ENCODE results near the gene CLDN9.

Gene CLDN9

DNA sequence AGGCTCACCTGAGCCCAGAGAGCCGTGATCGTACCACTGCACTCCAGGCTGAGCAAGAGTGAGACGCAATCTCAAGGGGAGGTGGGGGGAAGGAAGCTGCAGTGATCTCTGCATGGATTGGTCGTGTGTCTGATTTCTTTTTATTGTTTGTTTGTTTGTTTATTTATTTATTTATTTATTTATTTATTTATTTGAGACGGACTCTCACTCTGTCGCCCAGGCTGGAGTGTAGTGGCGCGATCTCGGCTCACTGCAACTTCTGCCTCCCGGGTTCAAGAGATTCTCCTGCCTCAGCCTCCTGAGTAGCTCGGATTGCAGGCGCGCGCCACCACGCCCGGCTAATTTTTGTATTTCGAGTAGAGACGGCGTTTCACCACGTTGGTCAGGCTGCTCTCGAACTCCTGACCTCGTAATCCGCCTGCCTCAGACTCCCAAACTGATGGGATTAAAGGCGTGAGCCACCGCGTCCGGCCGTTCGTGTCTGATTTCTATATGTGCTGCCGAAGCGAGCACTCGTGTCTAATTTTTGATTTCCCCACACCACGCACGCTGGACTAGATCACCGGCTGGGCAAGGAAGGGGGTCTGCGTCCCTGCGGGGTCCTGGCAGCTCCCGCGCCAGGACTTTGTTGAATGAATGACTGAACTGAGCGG, 7.0 kb downstream of the CLDN9 start:
- DNase-seq (ENCODE audit: low spot score): no peak

DNA sequence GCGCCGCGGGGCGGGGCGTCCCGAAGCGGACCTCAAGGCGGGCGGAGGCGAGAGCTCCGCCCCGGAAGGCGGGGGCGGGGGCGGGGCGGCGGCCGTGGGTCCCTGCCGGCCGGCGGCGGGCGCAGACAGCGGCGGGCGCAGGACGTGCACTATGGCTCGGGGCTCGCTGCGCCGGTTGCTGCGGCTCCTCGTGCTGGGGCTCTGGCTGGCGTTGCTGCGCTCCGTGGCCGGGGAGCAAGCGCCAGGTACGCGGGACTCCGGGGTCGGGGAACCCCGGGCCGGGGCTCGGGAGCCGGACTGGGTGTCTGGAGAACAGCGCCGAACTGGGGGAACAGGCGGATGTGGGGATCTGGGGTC, 7.5 kb downstream of the CLDN9 start, which contains the start of gene TNFRSF12A:
TNFRSF12A (plus strand) TSS at position 122 of the 357 bp plus-strand sequence; CDS start at position 152, 30 bp downstream.
- DNase-seq (ENCODE audit: low spot score): peak; percentile 87

DNA sequence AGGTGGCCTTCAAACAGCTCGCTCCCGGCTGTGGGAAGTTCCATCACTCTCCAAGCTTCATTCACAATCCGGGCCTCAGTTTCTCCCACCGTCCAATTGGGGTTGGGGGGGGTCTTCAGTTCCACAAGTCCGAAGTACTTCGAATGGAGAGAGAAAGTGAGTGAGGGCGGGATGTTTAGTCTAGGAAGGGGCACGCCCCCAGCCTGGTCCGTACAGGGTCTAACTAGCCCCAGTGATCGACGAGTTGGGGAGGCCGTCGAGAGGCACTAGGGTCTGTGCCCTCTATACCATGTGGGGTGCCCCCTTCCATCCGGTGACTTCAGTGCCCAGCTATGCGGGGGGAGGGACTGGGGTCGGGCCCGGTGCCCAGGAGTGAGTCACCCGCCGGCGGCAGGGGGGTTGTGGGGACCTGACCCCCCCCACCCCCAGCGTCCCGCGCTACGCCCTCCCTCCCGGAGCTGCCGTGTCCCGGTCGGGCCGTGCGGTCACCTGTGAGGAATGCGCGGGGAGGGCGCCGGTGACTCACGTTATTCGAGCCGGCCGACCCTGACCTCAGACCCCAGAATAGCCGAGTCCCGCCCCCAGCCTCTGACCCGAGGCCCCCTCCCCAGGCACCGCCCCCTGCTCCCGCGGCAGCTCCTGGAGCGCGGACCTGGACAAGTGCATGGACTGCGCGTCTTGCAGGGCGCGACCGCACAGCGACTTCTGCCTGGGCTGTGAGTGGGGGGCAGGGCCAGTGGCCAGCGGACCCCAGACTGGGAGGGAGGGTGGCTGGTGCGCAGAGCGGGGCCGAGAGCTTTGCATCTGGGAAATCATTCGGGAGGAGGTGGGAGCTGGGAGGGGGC, 8.1 kb downstream of the CLDN9 start:
- peak; percentile 93 for DNase-seq (ENCODE audit: low spot score)

DNA sequence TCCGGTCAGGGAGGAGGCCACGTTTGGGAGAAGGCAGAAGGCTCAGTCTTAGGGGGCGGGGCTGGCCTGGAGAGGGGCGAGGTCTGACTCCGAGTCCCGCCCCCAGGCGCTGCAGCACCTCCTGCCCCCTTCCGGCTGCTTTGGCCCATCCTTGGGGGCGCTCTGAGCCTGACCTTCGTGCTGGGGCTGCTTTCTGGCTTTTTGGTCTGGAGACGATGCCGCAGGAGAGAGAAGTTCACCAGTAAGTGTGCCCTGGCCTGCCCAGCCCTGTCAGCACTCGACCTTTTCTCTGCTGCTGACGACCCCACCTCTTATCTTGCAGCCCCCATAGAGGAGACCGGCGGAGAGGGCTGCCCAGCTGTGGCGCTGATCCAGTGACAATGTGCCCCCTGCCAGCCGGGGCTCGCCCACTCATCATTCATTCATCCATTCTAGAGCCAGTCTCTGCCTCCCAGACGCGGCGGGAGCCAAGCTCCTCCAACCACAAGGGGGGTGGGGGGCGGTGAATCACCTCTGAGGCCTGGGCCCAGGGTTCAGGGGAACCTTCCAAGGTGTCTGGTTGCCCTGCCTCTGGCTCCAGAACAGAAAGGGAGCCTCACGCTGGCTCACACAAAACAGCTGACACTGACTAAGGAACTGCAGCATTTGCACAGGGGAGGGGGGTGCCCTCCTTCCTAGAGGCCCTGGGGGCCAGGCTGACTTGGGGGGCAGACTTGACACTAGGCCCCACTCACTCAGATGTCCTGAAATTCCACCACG, 8.9 kb downstream of the CLDN9 start:
- no peak for DNase-seq (ENCODE audit: low spot score)

DNA sequence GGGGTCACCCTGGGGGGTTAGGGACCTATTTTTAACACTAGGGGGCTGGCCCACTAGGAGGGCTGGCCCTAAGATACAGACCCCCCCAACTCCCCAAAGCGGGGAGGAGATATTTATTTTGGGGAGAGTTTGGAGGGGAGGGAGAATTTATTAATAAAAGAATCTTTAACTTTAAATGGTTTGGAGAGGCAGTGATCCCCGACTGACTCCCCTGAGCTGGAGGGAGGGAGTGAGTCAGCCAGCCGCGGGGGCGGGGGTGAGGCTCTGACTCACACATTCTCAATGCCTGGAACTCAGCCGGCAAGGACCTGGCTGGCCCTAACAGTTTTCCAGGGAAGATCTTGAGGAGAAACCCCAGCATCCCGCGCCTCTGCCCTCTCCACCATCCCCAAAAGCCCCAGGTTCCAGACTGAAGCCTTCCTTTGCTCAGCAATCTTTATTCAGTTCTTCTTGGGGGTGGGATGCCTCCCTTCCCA, 9.5 kb downstream of the CLDN9 start:
- DNase-seq (ENCODE audit: low spot score): peak; percentile 79

DNA sequence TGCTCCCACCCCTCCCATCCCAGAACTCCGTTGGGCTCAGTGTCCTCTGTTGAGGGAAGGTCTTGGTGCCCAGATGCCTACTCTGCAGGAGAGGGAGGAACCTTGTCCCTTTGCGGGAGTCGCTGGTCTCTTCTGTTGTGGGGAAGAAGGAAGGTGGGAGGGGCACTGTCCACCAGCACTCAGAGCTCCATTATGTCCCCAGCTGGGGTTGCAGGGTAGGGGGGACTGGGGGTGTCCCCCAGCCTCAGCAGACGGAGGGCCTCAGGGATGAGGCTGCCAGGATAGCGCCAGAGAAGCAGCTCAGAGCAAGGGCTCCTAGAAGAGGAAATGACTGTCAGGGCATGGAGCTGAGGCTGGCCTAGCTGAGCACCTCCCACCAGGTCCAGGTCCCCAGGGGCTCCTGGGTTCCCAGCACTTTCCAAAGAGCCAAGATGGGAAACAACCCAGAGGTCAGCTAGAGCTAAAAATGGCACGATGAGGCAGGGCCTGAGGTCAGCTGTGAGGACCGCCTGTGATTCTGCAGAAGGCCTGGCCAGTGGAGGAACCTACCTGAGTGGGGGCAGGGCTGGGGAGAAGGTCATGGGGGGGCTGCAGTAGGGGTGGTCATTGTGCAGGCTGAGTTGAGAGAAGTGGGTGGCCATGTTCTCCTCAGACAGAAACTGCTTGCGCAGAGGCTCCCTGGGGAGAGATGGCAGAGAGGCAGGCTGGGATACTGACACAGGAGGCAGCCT, 10.1 kb downstream of the CLDN9 start:
- no peak for DNase-seq (ENCODE audit: low spot score)

DNA sequence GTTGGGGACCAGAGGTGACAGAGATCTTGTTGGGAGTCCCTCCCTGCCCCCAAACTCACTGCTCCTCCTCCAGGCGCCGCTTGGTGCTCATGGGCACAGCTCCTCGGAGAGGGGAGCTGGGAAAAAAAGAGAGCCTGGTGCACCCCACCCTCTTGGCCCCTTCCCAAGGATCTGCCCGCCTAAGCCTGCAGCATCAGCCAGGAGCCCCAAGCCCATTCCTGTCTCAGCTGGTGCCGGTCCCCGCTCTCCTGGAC, 10.6 kb downstream of the CLDN9 start:
- no peak for DNase-seq (ENCODE audit: low spot score)

DNA sequence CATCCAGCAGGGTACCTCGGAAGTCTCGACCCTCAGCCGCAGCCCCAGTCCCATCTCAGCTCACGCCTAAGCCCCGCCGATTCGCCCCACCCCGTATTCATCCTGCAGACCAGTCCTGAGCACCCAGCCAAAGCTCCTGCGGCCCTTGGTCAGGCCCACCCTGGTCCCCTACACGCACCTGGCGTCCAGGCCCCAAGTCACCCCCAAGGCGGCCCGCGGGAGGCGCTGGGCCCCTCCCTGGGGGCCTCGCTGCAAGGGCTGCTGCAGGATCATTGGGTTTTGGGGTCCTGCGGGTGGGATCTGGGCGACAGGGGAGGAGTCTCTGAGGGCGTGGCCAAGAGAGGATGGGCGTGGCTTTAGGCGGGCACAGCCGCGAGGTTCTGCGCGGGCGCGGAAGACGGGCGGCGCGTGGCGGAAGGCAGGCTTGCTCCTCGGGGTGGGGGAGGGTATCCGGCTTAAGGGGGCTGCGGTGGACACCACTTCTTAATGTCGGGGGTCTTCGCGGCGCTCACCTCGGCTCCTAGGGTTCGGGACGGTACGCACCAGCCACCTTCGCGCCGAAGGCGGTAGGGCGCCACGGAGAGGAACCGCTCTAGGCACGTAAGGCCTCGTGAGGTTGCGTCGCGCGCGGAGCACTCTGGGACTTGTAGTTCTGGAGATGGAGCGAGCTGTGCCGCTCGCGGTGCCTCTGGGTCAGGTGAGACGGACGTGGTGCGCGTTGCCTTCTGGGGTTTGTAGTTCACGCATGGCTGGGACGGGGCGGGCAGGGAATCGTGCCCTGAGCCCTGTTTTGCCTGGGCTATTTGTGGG, 11.2 kb downstream of the CLDN9 start, which contains the start of the genes HCFC1R1 and THOC6:
HCFC1R1 (minus strand) TSS at position 274 of the 810 bp plus-strand sequence; CDS start at position 273, 1 bp downstream.
THOC6 (plus strand) TSS at position 367 of the 810 bp plus-strand sequence; CDS start at position 659, 292 bp downstream.
- peak; percentile 97 for DNase-seq (ENCODE audit: low spot score)

DNA sequence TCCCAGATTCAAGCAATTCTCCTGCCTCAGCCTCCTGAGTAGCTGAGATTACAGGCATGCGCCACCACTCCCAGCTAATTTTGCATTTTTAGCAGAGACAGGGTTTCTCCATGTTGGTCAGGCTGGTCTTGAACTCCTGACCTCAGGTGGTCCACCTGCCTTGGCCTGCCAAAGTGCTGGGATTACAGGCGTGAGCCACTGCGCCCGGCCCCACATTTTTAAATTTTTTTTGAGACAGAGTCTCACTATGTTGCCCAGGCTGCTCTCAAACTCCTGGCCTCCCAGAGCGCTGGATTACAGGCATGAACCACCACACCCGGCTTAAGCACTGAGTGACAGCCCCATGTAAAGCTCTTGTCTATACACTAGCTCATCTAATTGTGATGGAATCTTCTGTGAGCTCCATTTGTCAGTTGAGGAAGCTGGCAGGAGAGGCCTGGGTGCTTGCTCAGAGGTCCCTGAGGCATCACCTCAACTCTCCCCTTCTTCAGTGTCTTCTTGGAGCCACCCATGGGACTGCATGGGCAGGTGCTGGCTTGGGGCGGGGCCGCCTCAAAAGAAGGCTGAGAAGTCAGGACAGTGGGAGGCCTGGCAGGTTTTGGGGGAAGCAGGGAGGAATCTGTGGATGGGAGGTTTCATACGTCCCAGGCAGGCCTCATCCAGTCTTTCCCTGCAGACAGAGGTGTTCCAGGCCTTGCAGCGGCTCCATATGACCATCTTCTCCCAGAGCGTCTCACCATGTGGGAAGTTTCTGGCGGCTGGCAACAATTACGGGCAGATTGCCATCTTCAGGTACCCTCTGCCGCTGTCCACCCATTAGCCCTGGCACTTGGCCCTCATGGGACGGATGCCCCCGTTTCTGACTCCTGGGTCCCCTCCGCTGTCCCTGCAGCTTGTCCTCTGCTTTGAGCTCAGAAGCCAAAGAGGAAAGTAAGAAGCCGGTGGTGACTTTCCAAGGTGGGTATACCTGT, 12.6 kb downstream of the CLDN9 start:
- no peak for DNase-seq (ENCODE audit: low spot score)

DNA sequence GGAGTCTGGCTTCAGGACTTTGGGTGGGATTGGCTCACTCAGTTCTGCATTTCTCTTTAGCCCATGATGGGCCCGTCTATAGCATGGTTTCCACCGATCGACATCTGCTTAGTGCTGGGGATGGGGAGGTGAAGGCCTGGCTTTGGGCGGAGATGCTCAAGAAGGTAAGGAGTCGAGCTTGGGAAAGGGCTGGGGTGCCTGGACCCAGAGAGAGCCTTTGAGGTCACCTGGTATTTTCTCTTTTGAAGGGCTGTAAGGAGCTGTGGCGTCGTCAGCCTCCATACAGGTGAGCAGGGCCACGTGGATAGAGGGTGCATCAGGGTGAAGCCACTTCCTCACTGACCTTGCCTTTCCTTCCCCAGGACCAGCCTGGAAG, 13.3 kb downstream of the CLDN9 start:
- no peak for DNase-seq (ENCODE audit: low spot score)

DNA sequence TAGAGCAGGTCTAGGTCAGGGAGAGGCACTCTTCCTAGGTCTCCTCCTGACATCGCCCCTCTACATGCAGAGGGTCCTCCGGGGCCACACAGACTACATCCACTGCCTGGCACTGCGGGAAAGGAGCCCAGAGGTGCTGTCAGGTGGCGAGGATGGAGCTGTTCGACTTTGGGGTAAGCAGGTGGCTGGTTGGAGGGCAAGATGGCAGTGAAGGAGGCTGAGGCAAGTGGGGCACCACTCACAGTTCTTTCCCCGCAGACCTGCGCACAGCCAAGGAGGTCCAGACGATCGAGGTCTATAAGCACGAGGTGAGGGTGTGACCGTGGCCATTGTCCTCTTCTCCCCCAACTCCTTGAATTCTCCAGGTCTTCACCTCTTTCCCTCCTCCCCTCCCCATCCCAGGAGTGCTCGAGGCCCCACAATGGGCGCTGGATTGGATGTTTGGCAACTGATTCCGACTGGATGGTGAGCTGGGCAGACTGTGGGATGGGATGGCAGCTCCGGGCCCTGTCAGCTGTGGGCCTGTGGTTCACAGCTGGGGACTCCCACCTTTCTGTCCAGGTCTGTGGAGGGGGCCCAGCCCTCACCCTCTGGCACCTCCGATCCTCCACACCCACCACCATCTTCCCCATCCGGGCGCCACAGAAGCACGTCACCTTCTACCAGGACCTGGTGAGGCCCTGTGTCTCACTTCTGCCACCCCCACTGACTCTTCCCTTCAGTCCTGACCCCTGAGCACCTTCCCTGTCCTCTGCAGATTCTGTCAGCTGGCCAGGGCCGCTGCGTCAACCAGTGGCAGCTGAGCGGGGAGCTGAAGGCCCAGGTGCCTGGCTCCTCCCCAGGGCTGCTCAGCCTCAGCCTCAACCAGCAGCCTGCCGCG, 14.1 kb downstream of the CLDN9 start:
- no peak for DNase-seq (ENCODE audit: low spot score)

DNA sequence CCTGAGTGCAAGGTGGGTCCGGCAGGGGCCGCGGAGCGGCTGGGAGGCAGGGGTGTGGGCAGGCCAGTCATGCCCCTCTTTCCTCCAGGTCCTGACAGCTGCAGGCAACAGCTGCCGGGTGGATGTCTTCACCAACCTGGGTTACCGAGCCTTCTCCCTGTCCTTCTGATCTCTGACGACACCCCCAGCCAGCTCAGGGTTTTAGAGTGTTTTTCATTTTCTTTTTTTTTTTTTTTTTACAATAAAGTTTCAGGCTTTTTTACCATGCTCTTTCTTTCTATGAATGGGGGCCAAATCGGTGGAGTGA, 14.7 kb downstream of the CLDN9 start:
- DNase-seq (ENCODE audit: low spot score): no peak

DNA sequence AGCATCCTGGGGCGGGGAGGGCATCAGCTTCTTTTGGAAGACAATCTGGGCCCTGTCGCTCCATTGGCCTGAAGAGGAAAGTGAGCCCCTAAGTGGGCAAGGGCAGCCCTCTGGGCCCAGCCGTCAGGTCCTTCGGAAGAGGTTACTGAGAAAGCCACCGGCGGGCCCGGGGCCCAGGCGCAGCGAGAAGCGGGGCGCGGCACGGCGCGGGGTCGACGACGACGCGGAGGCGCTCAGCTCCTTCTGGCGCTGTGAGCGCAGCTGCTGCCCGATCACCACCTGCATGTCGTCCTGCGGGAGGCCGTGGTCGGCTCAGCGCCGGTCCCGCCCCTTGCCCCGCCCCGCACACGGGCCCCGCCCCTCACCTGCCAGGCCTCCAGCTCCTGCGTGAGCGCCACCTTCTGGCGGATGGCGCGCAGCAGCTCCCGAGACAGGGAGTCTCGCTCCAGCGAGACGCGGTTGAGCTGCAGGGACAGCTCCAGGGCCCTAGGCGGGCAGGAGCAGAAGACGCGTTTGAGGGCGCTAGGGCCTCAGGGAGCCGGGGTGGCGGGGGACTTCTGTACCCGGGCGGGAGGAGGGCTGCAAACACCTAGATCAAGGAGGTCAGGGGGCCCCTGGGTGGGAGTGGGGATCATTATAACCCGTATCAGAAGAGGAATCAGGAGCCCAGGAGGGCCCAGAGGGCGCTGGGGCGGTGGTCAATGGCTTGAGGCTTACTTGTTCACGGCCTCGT, 15.4 kb downstream of the CLDN9 start:
- peak; percentile 96 for DNase-seq (ENCODE audit: low spot score)

DNA sequence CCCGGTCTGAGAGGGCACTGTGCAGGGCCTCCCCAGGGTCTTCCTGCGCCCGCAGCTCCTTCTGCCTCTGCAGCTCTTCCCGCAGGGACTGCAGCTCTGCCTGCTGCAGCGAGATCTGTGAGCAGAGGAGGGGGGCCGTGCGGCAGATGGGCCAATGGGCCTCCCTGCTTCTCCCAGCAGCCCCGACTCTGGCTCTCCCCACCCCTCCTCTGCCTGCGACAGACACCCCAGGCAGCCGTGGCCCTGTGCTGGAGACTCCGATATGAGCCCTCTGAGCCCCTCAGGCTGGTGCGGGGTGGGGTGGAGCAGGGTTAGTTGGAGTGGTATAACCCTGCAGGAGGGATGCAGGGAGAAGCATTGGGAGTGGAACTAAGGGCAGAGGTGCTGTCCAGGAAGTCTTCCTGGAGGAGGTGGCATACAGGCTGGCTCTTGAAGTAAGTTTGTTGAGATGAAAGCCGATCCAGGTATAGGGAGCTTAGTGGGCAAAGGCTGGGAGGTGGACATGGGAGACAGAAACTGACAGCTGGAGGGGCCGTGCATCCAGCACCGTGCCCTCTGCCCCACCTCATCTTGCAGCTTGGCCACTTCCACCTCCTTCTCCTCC, 16.1 kb downstream of the CLDN9 start:
- DNase-seq (ENCODE audit: low spot score): no peak

DNA sequence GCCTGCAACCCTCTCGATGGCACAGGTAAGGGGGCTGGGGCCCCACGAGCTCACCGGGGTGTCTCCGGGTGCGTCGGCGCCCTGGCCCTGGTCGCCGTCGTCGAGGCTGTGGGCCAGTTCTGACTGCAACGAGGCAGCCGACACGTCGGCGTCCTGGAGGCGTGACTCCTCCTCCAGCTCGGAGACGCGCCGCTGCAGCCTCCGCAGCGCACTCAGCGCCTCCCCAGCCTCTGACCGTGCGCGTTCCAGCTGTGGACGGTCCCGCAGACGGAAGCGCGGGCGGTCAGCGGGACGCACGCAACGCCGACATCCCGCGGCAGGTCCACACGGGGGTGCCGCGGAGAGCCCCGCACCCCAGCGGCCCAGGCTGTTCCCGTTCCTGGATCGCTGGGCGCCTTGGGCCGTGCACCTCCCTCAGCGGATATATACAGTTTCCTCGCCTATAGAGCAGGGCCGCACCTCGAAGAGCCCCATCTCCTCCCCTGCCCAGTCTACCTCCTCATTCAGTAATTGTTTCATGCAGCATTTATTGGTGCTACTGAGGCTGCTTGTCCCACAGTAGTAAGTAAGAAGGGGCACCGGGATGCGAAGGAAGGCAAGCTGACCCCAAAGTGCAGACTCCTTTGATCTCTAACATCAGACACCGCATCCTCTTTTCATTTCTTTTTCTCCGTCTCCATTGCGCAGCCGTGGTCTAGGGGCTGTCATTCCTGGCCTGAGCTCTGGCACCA, 16.9 kb downstream of the CLDN9 start:
- DNase-seq (ENCODE audit: low spot score): no peak

DNA sequence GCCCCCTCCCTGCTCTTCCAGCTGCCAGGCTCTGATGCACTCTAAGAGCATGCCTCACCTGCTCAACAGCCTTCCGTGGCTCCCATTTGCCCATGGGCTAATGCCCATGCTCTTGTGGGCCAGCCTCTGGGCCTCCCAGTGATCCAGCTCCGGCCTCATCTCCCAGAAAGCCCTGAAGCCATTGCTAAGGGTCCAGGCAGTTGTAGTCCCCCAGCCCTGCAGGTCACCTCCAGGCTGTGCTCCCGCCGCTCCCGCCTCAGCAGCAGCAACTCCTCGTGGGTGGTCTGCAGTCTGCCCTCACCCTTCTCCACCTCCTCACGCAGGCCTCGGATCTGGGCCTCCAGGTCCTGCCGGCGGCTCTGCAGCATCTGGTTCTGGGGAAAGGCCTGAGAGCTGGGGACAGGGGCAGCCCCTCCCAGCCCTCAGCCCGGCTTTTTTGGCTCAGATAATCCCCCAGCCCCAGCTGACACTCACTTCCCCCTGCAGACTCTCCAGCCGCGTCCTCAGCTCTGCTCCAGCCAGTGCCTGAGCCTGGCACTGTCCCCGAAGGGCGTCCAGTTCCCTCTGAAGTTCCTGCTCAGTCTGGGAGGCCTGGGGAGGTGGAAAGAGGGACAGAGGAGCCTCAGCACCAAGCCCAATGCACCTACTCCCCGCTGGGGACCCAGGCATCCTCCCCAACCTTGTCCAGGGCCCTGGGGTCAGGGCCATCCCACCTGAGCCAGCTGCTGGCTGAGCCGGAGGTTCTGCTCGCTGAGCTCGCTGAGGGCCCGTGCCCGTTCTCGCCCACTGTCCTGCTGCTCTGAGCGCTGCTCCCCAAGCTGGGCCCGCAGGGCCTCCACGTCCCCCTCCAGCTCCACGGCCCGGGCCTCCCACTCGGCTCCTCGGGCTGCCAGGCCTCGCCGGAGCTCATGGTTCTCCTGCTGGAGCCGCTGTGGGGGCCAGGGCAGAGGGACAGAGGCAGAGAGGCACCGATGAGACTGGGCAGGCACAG, 17.8 kb downstream of the CLDN9 start:
- DNase-seq (ENCODE audit: low spot score): no peak

Data from ecto neural progenitor cell (in vitro differentiated cells).